Peyer's patch (tissue), 4 donors: Measurements from ENCODE around the gene RAN.

Source experiments
- POLR2A ChIP-seq, 2 donors: fragments of 450-650 bp; IDR thresholded peaks; one replicate each; pipeline ENCODE4 v1.5.1; 2017; ENCODE audit warnings: antibody characterized with exemption in 2 of 2, mild to moderate bottlenecking in 2 of 2, moderate library complexity in 2 of 2
- TF ChIP-seq, protein P1 (sequence below), 6 experiments: fragments of 450-650 bp in 4 of 6; fragments of 200-600 bp in 2 of 6; sonication (generic) in 1 of 6; IDR thresholded peaks; one replicate each; pipeline ENCODE4 v1.5.1; 2017 to 2019; ENCODE audit warnings: antibody characterized with exemption in 6 of 6, mild to moderate bottlenecking in 3 of 6, moderate library complexity in 1 of 6

DNA sequence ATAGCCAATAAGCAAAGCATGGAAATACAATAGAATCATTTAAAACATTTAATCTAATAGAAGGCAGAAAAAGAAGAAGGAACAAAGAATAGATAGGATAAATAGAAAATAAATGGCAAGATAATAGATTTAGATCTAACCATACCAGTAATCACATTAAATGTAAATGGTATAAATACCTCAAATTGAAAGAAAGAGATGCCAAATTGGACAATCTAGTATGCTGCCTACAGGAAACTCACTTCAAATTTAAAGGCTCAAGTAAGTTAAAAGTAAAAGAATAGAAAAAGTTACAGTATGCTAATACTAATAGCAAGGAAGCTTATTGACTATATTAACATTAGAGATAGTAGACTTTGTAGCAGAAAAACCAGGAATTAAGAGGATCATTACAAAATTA lies 40.1 kb downstream of the RAN start:
- TF ChIP-seq, protein P1, sequence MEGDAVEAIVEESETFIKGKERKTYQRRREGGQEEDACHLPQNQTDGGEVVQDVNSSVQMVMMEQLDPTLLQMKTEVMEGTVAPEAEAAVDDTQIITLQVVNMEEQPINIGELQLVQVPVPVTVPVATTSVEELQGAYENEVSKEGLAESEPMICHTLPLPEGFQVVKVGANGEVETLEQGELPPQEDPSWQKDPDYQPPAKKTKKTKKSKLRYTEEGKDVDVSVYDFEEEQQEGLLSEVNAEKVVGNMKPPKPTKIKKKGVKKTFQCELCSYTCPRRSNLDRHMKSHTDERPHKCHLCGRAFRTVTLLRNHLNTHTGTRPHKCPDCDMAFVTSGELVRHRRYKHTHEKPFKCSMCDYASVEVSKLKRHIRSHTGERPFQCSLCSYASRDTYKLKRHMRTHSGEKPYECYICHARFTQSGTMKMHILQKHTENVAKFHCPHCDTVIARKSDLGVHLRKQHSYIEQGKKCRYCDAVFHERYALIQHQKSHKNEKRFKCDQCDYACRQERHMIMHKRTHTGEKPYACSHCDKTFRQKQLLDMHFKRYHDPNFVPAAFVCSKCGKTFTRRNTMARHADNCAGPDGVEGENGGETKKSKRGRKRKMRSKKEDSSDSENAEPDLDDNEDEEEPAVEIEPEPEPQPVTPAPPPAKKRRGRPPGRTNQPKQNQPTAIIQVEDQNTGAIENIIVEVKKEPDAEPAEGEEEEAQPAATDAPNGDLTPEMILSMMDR (IDR thresholded peaks at IDR 0.05) = no peak
- TF ChIP-seq POLR2A (IDR thresholded peaks at IDR 0.05) = no peak
